HG03342 (cell line): ENCODE measurements around the gene COMMD4.

Experiments used
- ATAC-seq: cut with Tn5 transposase; IDR thresholded peaks from one replicate; pipeline ENCODE4 v1.9.1; 2021; ENCODE audit warnings: mild to moderate bottlenecking, moderate library complexity; ENCODE audit not compliant: unreplicated experiment

The COMMD4 gene

GRCh38 chr15:75355369-75355768 is 19.5 kb downstream of the COMMD4 start:
- ATAC-seq, result no peak

DNA sequence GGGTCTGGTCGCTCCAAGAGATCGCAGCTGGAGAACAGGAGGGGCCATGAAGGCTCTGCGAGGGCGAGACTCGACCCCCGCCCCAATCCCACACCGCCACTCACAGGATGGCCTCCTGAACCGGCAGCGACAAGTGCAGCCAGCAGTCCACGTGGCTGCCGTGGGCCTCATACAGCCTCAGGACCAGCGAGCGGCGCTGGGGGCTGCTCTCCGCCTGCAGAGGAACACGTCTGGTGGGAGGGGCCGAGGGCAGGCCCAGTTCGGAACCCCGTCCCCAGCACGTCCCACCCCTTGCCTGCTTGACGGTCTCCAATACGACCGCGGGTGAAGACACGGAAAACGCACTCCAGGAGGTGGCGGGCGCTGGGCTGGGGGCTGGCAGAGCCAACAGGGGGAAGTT is 20.1 kb downstream of the COMMD4 start:
- ATAC-seq, result no peak

DNA sequence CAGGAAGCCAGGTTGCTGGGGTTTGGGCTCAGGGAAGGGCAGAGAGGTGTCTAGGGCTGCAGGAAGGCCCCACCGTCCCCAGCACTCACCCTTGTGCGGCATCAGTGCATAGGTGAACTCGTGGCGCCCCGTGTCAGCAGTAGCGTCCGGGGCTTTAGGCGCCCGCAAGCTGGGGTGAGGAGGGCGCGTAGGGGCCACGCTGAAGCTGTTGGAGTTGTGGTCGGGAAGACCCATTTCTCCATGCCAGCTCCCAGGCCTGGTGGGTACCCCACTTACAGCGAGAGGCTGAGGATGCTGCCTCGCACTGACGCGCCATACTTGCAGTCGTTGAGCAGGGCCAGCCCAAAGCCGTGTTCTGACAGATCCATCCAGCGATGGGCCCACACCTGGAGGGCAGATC is 20.7 kb downstream of the COMMD4 start:
- ATAC-seq, result no peak

DNA sequence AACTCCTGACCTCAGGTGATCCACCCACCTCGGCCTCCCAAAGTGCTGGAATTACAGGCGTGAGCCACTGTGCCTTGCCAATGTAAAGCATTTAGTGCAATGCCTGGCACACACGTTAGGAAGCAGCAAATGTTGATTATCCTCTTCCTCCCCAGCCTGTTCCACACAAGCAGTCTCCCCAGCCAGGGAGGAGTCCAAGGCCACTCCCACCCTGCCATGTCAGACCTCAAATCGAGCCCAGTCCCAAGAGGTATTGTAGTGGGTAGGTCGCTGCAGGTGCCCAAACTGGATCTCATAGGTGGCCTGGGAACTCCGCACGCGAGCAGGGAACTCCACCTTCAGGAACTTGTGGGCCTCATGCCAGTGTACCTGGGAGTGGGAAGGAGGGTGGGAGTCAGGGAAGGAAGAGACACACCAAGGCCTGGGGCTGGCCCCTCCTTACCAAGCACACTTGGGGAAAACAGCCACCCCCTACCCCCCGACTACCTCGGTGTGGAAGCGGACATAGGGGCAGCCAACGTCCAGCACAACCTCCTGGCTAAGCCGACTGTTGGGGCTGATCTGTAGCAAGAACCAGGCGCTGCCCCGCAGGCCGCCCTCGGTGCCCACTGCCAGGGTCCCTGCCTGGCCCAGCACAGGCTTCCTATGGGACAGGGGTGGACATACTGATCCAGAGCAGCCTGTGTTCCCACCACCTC is 22.3 kb downstream of the COMMD4 start:
- ATAC-seq, result no peak

DNA sequence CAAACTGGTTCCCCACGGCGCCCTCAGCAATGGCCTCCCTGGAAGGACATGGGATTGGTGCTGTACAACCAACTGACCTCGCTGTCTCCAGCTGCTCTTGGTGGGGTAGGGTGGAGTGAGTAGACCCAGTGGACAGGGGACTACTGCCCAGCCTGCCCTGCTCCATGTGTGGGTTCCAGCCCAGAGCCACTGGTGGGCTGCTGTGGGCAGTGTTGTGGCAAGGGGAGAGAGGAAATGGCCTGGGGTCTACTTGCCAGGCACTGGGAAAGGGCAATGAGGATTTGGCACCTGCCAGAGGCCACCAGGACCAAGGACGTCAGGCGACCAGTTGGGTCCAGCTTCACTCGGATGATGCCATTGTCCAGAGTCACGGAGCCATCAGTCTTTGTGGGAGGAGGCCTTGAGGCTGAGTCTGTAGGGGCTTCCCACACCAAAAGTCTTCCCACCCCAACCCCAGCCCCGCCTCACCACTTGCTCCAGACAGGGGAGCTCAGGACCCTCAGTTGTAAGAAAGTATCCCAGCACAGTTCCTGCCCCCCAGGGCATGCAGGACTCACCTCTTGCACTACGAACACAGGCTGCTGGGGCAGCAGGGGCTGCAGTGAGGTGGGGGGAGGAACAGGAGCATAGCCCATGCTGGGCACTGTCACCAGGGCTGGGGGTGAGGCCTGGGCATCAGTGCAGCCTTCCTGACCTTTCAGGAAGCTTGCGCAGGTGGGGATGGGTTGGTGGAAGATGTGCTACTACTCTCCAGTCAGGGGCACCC is 23.1 kb downstream of the COMMD4 start:
- ATAC-seq, result no peak

- ATAC-seq, result no peak
Measured at GRCh38 chr15:75359537-75360250, 23.8 kb downstream of the COMMD4 start.

- no peak for ATAC-seq
Measured at GRCh38 chr15:75360391-75360790, 24.5 kb downstream of the COMMD4 start.

DNA sequence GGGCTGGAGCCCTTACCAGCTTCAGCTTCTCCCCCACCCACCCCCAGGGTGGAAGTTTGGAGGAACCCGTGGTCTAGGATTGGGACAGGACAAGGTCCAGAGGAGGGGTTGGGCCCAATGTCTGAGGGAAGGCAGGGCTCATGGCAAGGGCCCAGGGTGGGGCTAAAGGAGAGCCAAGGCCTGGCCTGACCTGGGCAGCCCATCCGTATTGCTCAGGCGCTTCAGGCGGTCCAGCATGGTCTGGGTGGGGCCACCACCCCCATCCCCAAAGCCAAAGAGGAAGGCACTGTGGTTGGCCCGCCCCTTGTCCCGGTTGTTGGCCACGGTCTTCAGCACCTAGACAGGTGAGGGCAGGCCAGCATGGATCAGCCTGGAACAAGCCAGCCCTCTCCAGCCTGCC is 25.0 kb downstream of the COMMD4 start:
- ATAC-seq, result no peak

DNA sequence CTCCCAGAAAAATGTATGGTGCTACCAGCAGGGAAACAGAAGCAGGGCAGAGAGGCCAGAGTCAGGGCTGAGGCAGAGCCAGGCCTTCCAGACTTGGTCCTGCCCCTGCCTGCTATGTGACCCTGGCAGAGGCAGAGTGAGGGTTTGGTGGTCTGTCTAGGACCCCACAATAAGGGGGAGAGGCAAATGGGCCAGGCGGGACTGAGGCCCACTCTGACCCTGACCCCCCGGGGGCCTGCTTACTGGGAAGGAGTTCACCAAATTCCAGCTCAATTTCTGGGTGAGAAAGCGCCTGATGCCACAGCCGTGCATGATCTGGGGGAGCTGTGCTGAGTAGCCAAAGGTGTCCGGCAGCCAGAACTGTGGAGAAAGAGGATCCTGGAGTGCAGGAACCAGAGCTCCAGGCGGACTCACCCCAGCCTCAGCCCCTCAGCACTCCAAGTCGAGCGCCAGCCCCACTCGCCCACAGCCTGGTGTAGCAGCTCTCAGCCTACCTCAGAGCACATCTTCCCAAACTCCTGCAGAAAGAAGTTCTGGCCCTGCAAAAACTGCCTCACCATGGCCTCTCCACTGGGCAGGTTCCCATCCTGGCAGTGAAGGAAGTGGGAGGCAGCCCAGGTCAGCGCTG is 25.6 kb downstream of the COMMD4 start:
- ATAC-seq, result no peak

- no peak for ATAC-seq
Measured at GRCh38 chr15:75361989-75362641, 26.3 kb downstream of the COMMD4 start.

- no peak for ATAC-seq
Measured at GRCh38 chr15:75362642-75363249, 26.9 kb downstream of the COMMD4 start.

GRCh38 chr15:75363786-75364185 is 27.9 kb downstream of the COMMD4 start:
- ATAC-seq, result no peak

DNA sequence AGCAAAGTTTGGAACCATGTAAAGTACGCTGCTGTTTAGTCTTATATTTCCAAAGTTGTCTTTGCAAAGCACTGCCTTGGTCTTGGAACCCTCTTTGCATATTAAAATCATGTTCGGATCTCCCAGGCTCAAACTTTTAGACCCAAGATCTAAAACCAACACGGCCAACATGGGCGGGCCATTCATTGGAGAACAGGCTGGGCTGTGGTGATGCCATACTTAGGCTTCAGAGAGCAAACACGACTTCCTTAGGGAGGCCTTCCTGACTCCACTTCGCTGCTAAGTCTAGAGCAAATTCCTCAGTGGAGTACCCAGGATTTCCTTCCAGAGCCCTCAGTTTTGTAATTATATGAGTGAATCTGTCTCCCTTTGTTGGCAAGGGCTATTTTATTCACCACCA is 29.0 kb downstream of the COMMD4 start:
- ATAC-seq, result no peak

DNA sequence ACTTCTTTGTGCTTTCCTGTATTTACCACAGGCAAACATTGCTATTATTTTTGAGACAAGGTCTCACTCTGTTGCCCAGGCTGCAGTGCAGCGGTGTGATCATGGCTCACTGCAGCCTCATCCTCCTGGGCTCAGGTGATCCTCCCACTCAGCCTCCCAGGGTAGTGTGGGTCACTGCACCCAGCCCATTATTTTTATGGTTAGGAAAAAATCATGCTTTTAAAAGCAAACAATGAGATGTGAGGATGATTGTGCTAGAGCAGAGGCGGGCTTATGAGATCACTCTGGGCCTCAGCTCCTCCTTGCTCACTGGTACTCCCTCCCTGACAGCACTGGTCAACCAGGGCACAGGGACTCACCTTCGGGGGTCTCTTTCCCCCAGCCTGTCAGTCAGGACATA is 30.3 kb downstream of the COMMD4 start:
- ATAC-seq, result no peak

DNA sequence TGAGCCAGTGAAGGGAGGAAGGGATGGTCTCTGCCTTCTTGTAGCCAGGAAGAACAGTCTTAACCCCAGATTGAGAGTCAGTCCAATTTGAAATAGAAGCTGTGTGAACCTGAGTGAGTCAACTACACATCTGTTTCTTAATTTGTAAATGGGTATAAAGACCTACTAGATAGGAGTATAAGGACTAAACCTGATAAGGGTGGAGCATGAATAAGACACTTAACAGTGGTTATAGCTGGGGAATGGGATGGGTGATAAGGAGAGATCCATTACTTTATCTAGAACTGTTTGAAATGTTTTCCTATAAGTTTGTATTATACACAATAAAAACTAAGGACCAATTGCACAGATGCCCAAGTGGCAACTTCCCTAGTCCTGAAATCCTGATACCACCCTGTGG is 31.1 kb downstream of the COMMD4 start:
- no peak for ATAC-seq

DNA sequence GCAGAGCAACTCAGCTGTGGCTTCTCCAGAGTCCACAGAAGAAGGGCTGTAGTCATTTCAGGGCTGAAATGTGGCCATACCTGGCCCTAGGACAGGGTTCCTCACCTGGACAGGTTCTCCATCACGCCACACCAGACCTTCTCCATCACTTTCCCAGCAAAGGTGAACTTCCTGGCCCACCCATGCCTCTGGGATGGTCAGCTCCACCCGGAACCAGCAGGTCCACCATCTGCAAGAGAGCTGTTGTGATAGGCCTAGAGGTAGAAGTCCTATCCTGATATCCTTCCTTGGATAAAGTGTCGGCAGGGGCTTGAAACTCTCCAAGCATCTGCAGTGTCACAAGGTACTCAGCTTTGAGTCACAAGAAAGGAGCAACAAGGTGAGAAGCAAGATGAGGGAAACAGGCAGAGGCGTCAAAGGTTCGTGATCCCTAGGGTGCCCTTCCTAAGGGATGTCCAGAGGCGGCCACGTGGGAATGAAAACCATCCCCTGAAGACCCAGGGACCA is 31.6 kb downstream of the COMMD4 start:
- ATAC-seq, result no peak

GRCh38 chr15:75367913-75368688 is 32.2 kb downstream of the COMMD4 start, which contains the start of gene MAN2C1:
Gene MAN2C1, minus strand, starts transcription at chr15:75368607. Its CDS starts 24 bp downstream, at chr15:75368583.
- ATAC-seq, result peak; percentile 86

GRCh38 chr15:75368689-75369239 is 32.9 kb downstream of the COMMD4 start:
- no peak for ATAC-seq
